Fibroblast of pulmonary artery (primary cell): Measurements from ENCODE around the gene CTNNA3.

ENCODE experiments used
- DNase-seq: peaks from one replicate; pipeline ENCODE4 v3.0.0-alpha.2; 2010; ENCODE audit warnings: low read depth
- H3K4me3 ChIP-seq: replicated peaks from 2 replicates; pipeline ENCODE4 v1.5.1; 2011; ENCODE audit warnings: low read depth, mild to moderate bottlenecking, control low read depth, low read length, moderate library complexity
- TF ChIP-seq, protein P1 (sequence below): IDR thresholded peaks from 2 replicates; pipeline ENCODE4 v1.5.1; 2011; ENCODE audit warnings: mild to moderate bottlenecking, control low read depth, low read length, inconsistent platforms; ENCODE audit errors: missing control alignments

The CTNNA3 gene

DNA sequence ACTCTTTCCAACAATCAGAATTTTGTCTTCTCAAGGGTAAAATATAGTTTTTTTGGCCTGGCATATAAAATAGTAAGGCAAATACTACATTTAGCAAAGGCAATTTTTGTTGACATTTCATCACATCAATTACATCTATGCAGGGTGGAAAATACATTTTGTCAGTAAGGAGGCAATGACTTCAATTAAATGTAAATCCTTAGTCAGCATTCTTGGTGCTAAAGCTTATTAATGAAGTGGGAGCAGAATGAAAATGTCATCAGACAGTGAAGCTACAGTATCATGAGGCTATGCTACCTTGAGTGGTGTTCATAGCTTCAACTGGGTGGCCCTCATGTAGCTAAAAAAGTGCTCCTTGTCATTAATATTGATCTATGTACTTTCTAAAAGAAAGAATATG is 761.3 kb downstream of the CTNNA3 start:
- H3K4me3 ChIP-seq, result no peak overlapping the region
- DNase-seq, result no peak
- TF ChIP-seq, protein P1, sequence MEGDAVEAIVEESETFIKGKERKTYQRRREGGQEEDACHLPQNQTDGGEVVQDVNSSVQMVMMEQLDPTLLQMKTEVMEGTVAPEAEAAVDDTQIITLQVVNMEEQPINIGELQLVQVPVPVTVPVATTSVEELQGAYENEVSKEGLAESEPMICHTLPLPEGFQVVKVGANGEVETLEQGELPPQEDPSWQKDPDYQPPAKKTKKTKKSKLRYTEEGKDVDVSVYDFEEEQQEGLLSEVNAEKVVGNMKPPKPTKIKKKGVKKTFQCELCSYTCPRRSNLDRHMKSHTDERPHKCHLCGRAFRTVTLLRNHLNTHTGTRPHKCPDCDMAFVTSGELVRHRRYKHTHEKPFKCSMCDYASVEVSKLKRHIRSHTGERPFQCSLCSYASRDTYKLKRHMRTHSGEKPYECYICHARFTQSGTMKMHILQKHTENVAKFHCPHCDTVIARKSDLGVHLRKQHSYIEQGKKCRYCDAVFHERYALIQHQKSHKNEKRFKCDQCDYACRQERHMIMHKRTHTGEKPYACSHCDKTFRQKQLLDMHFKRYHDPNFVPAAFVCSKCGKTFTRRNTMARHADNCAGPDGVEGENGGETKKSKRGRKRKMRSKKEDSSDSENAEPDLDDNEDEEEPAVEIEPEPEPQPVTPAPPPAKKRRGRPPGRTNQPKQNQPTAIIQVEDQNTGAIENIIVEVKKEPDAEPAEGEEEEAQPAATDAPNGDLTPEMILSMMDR, result no peak

DNA sequence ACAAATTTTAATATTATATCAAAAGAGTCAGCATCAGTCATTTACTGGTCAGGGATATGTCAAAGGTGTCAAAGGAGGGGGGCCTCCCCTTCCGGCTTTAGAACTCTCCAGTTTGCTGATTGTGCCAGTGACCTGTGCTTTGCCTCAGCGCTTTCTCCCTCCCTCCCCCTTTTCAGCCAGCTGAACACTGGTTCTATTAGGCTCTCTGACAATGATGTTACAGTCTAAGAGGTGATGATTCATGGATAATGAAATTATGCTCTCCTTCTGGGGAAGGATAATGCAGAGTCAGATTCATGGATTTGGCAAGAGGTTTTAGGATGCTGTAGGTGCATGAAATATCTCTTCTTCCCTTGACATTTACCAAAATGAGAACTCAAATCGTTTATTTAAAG is 764.0 kb downstream of the CTNNA3 start:
- TF ChIP-seq, protein P1, result no peak
- DNase-seq, result no peak
- H3K4me3 ChIP-seq, result no peak overlapping the region

DNA sequence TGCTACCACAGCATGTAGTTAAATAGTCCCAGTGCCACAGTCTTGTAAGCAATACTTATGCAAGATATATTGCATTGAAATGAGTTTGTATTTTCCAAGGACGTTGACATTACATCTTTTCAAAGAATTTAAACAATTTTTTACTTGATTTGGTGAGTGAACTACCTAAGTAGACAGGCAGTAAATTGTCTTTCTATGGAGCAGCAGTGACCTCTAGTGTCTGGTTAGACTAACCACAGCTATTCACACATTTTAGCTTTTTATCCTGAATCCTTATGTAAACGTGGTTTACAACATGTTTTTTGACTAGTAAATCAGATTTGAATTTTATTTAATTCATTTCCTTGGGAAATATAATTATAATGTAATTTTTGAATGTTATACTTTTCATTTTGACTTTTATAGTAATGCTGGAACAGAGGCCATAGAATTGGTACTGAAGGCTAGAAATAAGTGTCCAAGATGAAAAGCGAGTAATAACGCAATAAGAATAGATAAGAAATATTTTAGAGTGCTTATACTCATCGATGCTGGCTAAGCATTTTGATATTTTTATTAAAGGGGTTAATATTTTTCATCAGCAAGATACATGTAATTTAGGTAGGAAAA is 764.6 kb downstream of the CTNNA3 start:
- TF ChIP-seq, protein P1, result peak; percentile 87
- peak; percentile 85 for DNase-seq
- no peak overlapping the region for H3K4me3 ChIP-seq

DNA sequence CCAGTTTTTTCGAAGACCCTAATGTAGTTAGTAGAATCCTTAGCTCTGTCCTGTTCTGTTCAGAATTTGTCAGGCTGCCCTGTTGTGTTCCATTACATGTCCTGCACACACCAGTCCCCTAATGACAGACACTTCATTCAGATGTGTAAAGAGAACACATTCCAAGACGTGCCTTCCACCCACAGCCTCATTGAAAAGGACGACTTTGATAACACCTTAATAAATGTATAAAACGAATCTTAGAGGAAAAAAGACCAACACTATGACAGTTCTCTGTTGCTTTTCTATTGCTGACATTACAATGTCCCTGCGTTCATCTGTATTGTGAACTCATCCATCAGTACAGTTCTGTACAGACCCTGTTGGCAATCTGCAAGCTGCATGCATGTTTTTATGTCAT is 766.6 kb downstream of the CTNNA3 start:
- DNase-seq, result no peak
- TF ChIP-seq, protein P1, result no peak
- no peak overlapping the region for H3K4me3 ChIP-seq

DNA sequence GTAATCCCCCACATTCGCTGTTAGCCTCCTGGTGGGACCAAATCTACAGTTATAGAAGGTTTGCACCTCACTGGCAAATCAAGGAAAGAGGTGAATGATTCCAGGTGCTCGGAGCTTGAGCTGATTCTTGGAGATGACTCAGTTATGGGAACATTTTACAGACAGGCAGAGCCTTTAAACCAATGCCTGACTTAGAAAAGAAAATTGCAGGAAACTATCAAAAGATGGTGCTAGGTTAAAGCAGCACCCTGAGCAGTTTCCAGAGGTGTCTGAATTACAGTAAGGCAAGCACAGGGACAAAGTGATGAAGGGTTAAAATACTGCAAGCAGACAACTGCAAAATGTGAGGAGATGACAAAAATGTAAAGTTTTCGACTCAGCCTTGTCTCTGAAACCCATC is 767.2 kb downstream of the CTNNA3 start:
- DNase-seq, result no peak
- TF ChIP-seq, protein P1, result no peak
- no peak overlapping the region for H3K4me3 ChIP-seq

DNA sequence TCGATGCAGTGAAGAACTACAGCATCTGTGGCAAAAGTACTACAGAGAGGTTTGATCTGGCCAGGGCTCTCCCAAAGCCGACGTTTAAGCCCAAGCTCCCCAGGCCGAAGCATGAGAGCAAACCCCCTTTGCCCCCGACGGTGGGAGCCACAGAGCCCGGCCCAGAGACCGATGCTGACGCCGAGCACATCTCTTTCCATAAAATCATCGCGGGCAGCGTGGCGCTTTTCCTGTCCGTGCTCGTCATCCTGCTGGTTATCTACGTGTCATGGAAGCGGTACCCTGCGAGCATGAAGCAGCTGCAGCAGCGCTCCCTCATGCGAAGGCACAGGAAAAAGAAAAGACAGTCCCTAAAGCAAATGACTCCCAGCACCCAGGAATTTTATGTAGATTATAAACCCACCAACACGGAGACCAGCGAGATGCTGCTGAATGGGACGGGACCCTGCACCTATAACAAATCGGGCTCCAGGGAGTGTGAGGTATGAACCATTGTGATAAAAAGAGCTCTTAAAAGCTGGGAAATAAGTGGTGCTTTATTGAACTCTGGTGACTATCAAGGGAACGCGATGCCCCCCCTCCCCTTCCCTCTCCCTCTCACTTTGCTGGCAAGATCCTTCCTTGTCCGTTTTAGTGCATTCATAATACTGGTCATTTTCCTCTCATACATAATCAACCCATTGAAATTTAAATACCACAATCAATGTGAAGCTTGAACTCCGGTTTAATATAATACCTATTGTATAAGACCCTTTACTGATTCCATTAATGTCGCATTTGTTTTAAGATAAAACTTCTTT is 767.8 kb downstream of the CTNNA3 start:
- peak; percentile 2 for DNase-seq
- TF ChIP-seq, protein P1, result no peak
- H3K4me3 ChIP-seq, result no peak overlapping the region
